Measurements from ENCODE around the gene CACNA1C.

GRCh38 chr12:2719392-2719791 is 666.6 kb downstream of the CACNA1C start:
- TF ChIP-seq POLR2A (IDR thresholded peaks at IDR 0.05) (no peak), EP300 (IDR thresholded peaks at IDR 0.05) (no peak), CTCF (IDR thresholded peaks at IDR 0.05) (no peak)

All from tibial nerve (tissue), 4 donors.